Mucosa of rectum (tissue), 2 donors: ENCODE data around the gene MYO5A.
"Not testable (repeated sequence)": the region's sequence is repeated elsewhere in the genome, so short reads cannot be mapped to it uniquely, and the experiment has no call there.

Experiments used
- H3K27ac ChIP-seq, 2 donors: one replicate each; pipeline ENCODE4 v1.7.0; 2013; ENCODE audit warnings: inconsistent platforms in 2 of 2, low read depth in 2 of 2, low read length in 2 of 2
- H3K27me3 ChIP-seq, 2 donors: one replicate each; pipeline ENCODE4 v1.7.0; 2013; ENCODE audit warnings: low read length in 2 of 2; ENCODE audit not compliant: control insufficient read depth in 2 of 2, insufficient read depth in 2 of 2
- H3K36me3 ChIP-seq, 2 donors: one replicate each; pipeline ENCODE4 v1.7.0; 2013; ENCODE audit warnings: low read length in 2 of 2; ENCODE audit not compliant: control insufficient read depth in 2 of 2, insufficient read depth in 2 of 2
- H3K4me1 ChIP-seq, 2 donors: one replicate each; pipeline ENCODE4 v1.7.0; 2013; ENCODE audit warnings: low read length in 2 of 2, mild to moderate bottlenecking in 1 of 2; ENCODE audit not compliant: control insufficient read depth in 2 of 2, insufficient read depth in 2 of 2
- H3K4me3 ChIP-seq, 2 donors: one replicate each; pipeline ENCODE4 v1.7.0; 2013; ENCODE audit warnings: low read length in 2 of 2
- H3K9ac ChIP-seq, 2 donors: one replicate each; pipeline ENCODE4 v1.7.0; 2013; ENCODE audit warnings: low read length in 2 of 2, low read depth in 1 of 2, mild to moderate bottlenecking in 1 of 2
- H3K9me3 ChIP-seq, 2 donors: one replicate each; pipeline ENCODE4 v1.7.0; 2013; ENCODE audit warnings: low read length in 2 of 2; ENCODE audit not compliant: control insufficient read depth in 2 of 2
- donor health status: healthy.
- donor health status: Normal muscosa, but diverticular disease.

MYO5A gene

DNA sequence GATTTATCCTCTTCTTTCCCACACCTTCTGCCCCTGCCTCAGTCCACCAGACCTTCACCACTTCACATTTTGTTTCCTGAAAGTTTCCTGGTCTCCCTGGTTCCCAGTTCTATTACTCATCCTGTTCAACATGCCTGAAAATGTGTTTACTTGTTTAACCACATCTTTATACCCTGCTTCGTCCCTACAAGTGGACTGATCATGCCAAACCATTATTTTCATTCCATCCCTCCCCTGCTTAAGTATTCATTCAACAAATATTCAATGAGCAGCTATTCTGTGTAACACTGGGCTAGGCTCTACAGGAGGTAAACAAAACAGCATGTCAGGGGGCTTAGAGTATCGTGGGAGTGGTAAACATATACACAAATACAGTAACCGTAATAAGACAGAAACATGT is 5.5 kb downstream of the MYO5A start:
- no peaks in the 10 kb centered on the region for H3K36me3 ChIP-seq
- H3K27ac ChIP-seq = no peak overlapping the region
- H3K27me3 ChIP-seq = peaks cover 0 to 14% of the 10 kb centered on the region in 2 donors
- peaks cover 0 to 3% of the 10 kb centered on the region in 2 donors for H3K4me1 ChIP-seq
- no peaks in the 10 kb centered on the region for H3K9me3 ChIP-seq
- no peak overlapping the region for H3K4me3 ChIP-seq
- H3K9ac ChIP-seq = no peak overlapping the region

DNA sequence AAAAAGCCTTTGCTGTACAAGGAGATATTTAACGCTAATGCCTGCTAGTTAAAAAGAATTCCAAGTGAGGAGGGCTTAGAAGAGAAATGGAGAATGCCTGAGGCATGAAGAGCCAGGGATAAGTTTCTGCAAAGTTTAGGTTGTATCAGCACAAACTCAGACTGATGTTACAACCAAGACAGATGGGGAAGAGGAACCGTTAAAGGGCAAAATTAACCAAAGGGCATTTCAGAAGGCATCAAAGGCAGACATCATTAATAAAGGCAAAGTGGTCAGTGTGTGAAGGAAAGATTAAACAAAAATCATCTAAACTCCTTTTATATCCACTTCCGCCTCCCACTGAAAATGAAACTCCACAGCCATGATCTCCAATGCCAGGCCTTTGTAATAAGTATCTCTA is 7.0 kb downstream of the MYO5A start:
- H3K27me3 ChIP-seq = no peaks in the 10 kb centered on the region
- H3K9ac ChIP-seq = no peak overlapping the region
- no peak overlapping the region for H3K4me3 ChIP-seq
- no peaks in the 10 kb centered on the region for H3K4me1 ChIP-seq
- H3K36me3 ChIP-seq = no peaks in the 10 kb centered on the region
- H3K27ac ChIP-seq = no peak overlapping the region
- H3K9me3 ChIP-seq = no peaks in the 10 kb centered on the region

DNA sequence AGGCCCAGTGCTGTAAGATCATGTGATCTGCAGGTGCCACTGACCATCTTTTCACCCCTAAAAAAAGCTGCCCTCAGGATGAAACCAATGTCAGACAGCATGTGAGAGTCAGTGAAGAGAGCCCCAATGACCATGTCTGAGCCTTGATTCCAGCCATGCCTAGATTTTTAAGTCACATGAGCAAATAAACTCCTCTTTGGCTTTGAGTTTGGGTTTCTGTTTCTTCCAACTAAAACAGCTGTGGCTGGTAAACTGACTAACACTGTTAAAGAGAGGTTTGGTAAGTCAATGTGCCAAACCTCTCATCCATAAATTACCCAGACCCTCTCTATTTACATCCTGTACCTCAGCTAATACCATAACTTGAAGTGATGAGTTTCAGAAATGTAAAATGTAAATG is 8.3 kb downstream of the MYO5A start:
- H3K27ac ChIP-seq = no peak overlapping the region
- H3K4me3 ChIP-seq = no peak overlapping the region
- H3K9ac ChIP-seq = no peak overlapping the region

GRCh38 chr15:52518487-52519371 is 10.0 kb downstream of the MYO5A start:
- Histone ChIP-seq H3K9me3 (no peaks in the 10 kb centered on the region), H3K36me3 (no peaks in the 10 kb centered on the region), H3K9ac (no peak overlapping the region), H3K27ac (no peak overlapping the region), H3K4me1 (no peaks in the 10 kb centered on the region), H3K27me3 (no peaks in the 10 kb centered on the region), H3K4me3 (no peak overlapping the region)

More for the DNA sequence above, 8.3 kb downstream of the MYO5A start:
- Histone ChIP-seq H3K27me3 (no peaks in the 10 kb centered on the region), H3K36me3 (no peaks in the 10 kb centered on the region), H3K9me3 (no peaks in the 10 kb centered on the region), H3K4me1 (no peaks in the 10 kb centered on the region)

DNA sequence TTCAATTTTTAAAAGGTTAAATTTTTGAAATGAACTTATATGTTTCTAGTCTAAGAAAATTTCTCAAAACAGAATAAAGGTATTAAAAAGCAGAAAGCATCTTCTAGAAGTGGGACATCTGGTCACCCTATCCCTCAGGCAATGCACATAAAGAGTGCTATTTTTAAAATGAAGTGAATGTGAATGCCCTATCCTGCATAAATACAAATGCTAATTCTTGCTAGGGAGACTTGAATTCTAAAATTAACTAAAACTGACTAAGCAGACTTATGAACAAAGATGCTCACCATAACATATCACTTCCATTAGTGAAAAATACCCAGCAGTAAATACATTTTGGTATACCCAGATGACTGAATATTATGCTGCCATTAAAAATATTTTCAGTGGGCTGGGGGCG is 11.7 kb downstream of the MYO5A start:
- Histone ChIP-seq H3K9me3 (no peaks in the 10 kb centered on the region), H3K27ac (no peak overlapping the region), H3K4me3 (no peak overlapping the region), H3K36me3 (no peaks in the 10 kb centered on the region), H3K9ac (no peak overlapping the region), H3K27me3 (no peaks in the 10 kb centered on the region), H3K4me1 (no peaks in the 10 kb centered on the region)

- Histone ChIP-seq H3K36me3 (no peaks in the 10 kb centered on the region), H3K9ac (no peak overlapping the region), H3K4me1 (peaks cover 0 to 2% of the 10 kb centered on the region in 2 donors), H3K27me3 (no peaks in the 10 kb centered on the region), H3K4me3 (no peak overlapping the region), H3K9me3 (no peaks in the 10 kb centered on the region), H3K27ac (no peak overlapping the region)
These were observed 13.3 kb downstream of the MYO5A start for GRCh38 chr15:52515343-52515742.

DNA sequence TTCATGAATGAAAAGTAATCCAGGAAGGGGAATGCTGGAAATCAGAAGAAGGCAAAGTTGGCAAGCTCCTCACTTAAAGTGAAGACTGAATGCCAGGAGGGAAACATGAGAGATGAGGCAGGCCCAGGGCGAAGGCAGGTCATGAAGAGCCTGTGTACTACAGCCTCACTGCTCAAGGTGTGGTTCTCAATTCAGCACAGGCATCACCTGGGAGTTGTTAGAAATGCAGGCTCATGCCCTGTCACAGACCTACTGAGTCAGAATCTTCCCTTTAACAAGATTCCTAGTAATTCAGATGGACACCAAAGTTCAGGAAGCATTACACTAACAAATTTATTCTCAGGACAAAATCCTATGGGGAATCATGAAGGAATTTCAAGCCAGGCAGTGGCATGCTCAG is 14.2 kb downstream of the MYO5A start:
- Histone ChIP-seq H3K27ac (no peak overlapping the region), H3K4me1 (peaks cover 0 to 2% of the 10 kb centered on the region in 2 donors), H3K36me3 (no peaks in the 10 kb centered on the region), H3K27me3 (no peaks in the 10 kb centered on the region), H3K4me3 (no peak overlapping the region), H3K9ac (no peak overlapping the region), H3K9me3 (no peaks in the 10 kb centered on the region)

GRCh38 chr15:52512869-52513268 is 15.8 kb downstream of the MYO5A start:
- H3K4me3 ChIP-seq, H3K9ac ChIP-seq, H3K9me3 ChIP-seq, H3K36me3 ChIP-seq, H3K27me3 ChIP-seq, H3K4me1 ChIP-seq, H3K27ac ChIP-seq: not testable (repeated sequence)

DNA sequence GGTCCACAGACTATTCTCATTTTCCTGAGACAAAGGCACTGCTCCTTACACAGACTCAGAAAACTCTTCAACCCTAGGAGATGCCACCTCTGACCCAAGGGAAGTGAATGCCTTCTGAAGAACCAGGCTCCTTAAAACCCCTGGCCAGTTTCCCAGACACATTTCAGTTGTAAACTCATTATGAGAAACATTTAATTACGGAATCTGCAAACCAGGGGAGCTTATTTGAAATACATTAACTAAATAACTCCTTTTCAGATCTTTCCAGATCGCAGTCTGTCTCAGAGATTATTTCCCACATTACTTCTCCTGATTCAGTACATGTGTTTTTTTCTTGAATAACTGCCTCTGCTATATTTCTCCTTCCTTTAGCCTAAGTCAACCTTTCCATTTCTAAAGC is 17.6 kb downstream of the MYO5A start:
- H3K4me1 ChIP-seq = peaks cover 0 to 2% of the 10 kb centered on the region in 2 donors
- H3K36me3 ChIP-seq = no peaks in the 10 kb centered on the region
- no peak overlapping the region for H3K27ac ChIP-seq
- H3K27me3 ChIP-seq = no peaks in the 10 kb centered on the region
- H3K9ac ChIP-seq = no peak overlapping the region
- H3K9me3 ChIP-seq = no peaks in the 10 kb centered on the region
- no peak overlapping the region for H3K4me3 ChIP-seq

DNA sequence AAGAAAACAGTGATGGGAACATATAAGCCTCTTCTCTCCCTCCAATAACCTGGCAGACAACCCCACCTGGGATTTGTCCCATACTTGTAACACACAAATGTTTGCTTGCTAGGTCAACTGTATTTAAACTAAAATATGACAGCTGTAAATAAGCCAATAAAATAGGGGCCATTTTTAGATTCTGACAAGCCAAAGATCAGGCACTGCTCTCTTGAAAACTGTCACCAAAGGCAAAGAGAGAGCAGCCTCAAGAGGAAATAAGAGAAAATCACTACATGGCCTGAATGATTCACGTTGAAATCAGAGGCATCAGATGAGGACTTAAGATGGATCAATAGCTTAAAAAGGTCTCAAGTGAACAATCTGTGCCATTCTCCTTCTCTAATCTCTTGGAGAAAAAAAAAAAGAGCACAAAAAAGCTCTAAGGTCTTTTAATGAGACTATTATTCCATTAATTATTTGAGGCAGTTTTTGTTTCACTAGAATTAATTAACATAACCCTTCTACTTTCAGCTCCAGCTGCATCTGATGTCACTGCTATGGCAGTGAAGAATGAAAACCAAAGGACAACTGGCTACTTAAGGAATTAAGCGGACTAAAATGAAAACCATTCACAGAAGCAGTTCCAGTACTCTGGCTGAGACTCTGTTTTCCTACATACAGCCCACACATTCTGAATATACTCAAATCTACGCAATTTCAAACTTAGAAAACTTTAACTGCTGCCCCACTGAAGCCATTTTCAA is 19.0 kb downstream of the MYO5A start:
- H3K4me3 ChIP-seq = no peak overlapping the region
- H3K27ac ChIP-seq = no peak overlapping the region
- H3K9ac ChIP-seq = no peak overlapping the region
- no peaks in the 10 kb centered on the region for H3K9me3 ChIP-seq
- peaks cover 0 to 2% of the 10 kb centered on the region in 2 donors for H3K4me1 ChIP-seq
- no peaks in the 10 kb centered on the region for H3K36me3 ChIP-seq
- H3K27me3 ChIP-seq = no peaks in the 10 kb centered on the region
